AG09319 (cell line): ENCODE measurements around the gene MUSTN1.

Experiments used
- DNase-seq: peaks from one replicate; pipeline ENCODE4 v3.0.0-alpha.2; 2010; ENCODE audit warnings: low read depth; ENCODE audit errors: extremely low read depth
- TF ChIP-seq, protein P1 (sequence below): IDR thresholded peaks from 2 replicates; pipeline ENCODE4 v1.5.1; 2011; ENCODE audit warnings: low read depth, mild to moderate bottlenecking, inconsistent platforms, low read length, moderate library complexity

Gene MUSTN1

DNA sequence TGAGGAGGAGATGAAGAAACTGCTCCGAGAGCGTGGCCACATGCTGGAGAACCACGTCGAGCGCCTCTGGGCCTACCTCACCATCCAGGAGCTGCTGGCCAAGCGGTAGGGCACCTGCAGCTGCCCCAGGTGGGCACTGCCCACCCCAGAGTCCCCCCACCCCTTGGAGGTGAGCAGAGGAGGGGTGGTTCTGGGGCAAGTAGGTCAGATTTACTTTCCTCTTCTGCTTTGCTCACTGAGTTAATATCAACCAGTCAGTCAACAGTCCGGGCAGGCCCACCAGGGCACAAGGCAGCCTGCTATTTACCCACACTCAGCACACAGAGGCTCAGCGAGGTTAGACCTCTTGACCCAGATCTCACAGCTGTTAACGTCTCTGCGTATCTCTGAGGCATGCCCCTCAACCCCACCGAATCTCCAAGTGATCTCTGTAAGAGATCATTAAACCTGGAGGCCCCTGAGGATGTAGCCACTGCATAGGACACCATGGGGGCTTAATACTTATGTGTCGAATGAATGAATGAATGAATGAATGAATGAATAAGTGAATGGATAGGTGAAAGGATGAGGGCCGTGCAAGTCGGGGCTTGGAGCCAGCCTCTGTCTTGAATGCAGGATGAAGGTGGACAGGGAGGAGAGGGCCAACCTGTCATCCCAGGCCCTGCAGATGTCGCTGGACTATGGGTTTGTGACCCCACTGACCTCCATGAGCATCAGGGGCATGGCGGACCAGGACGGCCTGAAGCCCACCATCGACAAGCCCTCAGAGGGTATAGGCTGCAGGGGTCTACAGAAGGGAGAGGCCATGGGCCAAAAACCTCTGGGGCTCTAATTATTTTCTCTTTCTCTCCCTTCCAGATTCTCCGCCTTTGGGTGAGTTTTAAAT is 48.2 kb downstream of the MUSTN1 start:
- DNase-seq, result no peak
- TF ChIP-seq, protein P1, sequence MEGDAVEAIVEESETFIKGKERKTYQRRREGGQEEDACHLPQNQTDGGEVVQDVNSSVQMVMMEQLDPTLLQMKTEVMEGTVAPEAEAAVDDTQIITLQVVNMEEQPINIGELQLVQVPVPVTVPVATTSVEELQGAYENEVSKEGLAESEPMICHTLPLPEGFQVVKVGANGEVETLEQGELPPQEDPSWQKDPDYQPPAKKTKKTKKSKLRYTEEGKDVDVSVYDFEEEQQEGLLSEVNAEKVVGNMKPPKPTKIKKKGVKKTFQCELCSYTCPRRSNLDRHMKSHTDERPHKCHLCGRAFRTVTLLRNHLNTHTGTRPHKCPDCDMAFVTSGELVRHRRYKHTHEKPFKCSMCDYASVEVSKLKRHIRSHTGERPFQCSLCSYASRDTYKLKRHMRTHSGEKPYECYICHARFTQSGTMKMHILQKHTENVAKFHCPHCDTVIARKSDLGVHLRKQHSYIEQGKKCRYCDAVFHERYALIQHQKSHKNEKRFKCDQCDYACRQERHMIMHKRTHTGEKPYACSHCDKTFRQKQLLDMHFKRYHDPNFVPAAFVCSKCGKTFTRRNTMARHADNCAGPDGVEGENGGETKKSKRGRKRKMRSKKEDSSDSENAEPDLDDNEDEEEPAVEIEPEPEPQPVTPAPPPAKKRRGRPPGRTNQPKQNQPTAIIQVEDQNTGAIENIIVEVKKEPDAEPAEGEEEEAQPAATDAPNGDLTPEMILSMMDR, result no peak

DNA sequence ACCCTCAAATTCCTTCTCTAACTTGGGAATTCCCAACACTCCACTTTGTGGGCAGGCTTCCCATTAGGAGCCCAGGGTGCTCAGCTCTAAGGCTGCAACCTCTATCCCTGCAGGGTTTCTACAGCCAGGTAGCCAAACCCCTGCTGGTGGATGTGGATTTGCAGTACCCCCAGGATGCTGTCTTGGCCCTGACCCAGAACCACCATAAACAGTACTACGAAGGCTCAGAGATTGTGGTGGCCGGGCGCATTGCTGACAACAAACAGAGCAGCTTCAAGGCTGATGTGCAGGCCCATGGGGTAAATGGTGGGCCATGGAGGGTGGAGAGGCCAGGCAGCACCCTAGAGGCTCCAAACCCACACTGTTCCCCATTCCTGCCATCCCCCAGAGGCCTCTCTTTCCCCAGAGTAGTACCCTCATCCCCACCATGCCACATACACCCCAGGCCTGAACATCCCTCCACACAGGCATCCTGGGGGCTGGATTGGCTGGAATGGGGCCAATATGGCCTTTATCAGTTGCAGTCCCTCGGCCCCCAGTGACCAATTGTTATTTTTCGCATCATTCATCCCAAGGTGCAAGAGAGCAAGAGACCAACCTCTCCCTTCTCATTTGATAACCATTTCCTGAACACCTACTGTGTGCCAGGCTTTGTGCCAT is 49.8 kb downstream of the MUSTN1 start:
- TF ChIP-seq, protein P1, result no peak

DNA sequence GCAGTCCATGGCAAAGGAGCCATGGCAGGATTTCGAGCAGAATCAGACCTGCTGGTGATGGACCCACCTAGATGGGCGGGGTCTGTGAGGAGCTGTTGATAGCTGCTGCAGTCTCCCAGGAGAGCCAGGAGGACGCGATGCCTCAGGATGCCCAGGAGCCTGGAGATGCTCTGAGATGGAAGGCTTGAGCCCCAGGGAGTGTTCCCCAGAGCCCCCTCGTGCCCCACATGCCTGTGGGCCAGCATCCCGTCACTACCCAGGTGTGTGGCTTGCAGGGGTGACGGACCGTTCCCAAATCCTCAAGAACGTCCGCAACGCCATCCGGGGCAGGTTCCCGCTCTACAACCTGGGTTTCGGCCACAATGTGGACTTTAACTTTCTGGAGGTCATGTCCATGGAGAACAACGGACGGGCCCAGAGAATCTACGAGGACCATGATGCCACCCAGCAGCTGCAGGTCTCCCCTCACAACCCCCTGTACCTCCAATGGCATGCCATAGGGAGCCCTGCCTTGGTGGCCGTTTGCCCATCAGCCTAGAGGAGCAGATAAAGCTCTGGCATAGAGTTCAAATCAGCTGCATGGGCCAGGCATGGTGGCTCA is 50.7 kb downstream of the MUSTN1 start:
- DNase-seq, result no peak
- TF ChIP-seq, protein P1, result no peak

More for the DNA sequence above, 49.8 kb downstream of the MUSTN1 start:
- no peak for DNase-seq

DNA sequence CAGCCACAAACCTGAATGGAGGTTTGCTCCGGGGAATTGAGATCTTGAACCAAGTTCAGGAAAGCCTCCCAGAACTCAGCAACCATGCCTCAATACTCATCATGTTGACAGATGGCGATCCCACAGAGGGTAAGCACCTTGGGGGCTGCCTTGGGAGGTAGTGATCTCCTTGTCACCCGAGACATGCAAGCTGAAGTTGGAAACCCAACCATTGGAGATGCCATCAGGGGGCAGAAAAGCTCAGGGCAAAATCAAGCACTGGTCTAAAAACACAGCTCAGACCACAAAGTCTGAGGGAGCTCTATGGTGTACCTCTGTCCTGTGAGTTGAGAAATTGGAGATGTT is 51.6 kb downstream of the MUSTN1 start:
- TF ChIP-seq, protein P1, result no peak
- no peak for DNase-seq
